Suprapubic skin (tissue), 4 donors: ENCODE measurements around the gene MICU1. TPM values are rescaled to one million over a fixed set of nuclear protein-coding genes. Genes with fewer than 3 reads are reported as not detected.
"Not testable (repeated sequence)": the region's sequence is repeated elsewhere in the genome, so short reads cannot be mapped to it uniquely, and the experiment has no call there.

Experiments
- DNase-seq, 2 donors: peaks; one replicate each; pipeline ENCODE4 v3.0.0-alpha.2; 2019; ENCODE audit warnings: low spot score in 2 of 2
- H3K27ac ChIP-seq: fragments of 200-600 bp; sonication (generic); one replicate; pipeline ENCODE4 v1.5.1; 2019
- H3K27me3 ChIP-seq: fragments of 200-600 bp; sonication (generic); one replicate; pipeline ENCODE4 v1.5.1; 2019
- H3K36me3 ChIP-seq: fragments of 200-600 bp; sonication (generic); one replicate; pipeline ENCODE4 v1.5.1; 2019
- H3K4me1 ChIP-seq: fragments of 200-600 bp; sonication (generic); one replicate; pipeline ENCODE4 v1.5.1; 2019
- H3K4me3 ChIP-seq: fragments of 200-600 bp; sonication (generic); one replicate; pipeline ENCODE4 v1.5.1; 2019; ENCODE audit warnings: mild to moderate bottlenecking
- H3K9me3 ChIP-seq: fragments of 200-600 bp; sonication (generic); one replicate; pipeline ENCODE4 v1.5.1; 2019
- CTCF ChIP-seq, 2 donors: fragments of 200-600 bp in 1 of 2; fragments of 450-650 bp in 1 of 2; sonication (generic) in 1 of 2; IDR thresholded peaks; one replicate each; pipeline ENCODE4 v1.5.1; 2016 to 2019; ENCODE audit warnings: antibody characterized with exemption in 2 of 2, mild to moderate bottlenecking in 1 of 2, moderate library complexity in 1 of 2
- EP300 ChIP-seq: sonication (generic); formaldehyde crosslinking; IDR thresholded peaks from one replicate; pipeline ENCODE4 v1.6.1; 2017; ENCODE audit warnings: antibody characterized with exemption
- POLR2A ChIP-seq, 2 donors: fragments of 450-650 bp; IDR thresholded peaks; one replicate each; pipeline ENCODE4 v1.6.1; 2017; ENCODE audit warnings: antibody characterized with exemption in 2 of 2, mild to moderate bottlenecking in 2 of 2, moderate library complexity in 2 of 2
- POLR2AphosphoS5 ChIP-seq, 3 donors: sonication (generic); formaldehyde crosslinking; IDR thresholded peaks; one replicate each; pipeline ENCODE4 v1.6.1; 2017; ENCODE audit warnings: antibody characterized with exemption in 3 of 3
- WGBS: methylation state at CpG from one replicate; pipeline ENCODE4 v1.1.5; 2018; 5-methylcytosine and 5-hydroxymethylcytosine counted together
- total RNA-seq, 4 donors: library from RNA; depleted of rRNA; stranded (reverse); fragments of >200 nt; gene quantifications; one replicate each; pipeline ENCODE4 v1.1.0, GENCODE V29; 2016

Gene MICU1
- 10 to 100 TPM; 34.1 to 37.6 (median 35.6) TPM for total RNA-seq

- DNase-seq = peak; percentile 97
- H3K4me3 ChIP-seq = peak within 1 kb of the TSS; percentile 94
- H3K9me3 ChIP-seq = no peaks in the 10 kb centered on the region
- no peaks in the 10 kb centered on the region for H3K27me3 ChIP-seq
- H3K4me1 ChIP-seq = peaks cover 18% of the 10 kb centered on the region
- TF ChIP-seq POLR2A (IDR thresholded peaks at IDR 0.05) (no peak), POLR2AphosphoS5 (IDR thresholded peaks at IDR 0.05) (peak in 2 of 3 donors; percentile 20 to 30)
- 0% methylated on average over 49 of the region's 49 CpGs for WGBS
- H3K27ac ChIP-seq = peak within 1 kb of the TSS; percentile 88
- H3K36me3 ChIP-seq = no peaks in the 10 kb centered on the region
These were observed at the start of gene MICU1 for GRCh38 chr10:72625608-72626443. MICU1 (minus strand) TSS chr10:72626079; CDS start chr10:72566793, 59,286 bp downstream.

- 95% methylated on average over 5 of the region's 5 CpGs for WGBS
These were observed 48.3 kb upstream of the MICU1 start for GRCh38 chr10:72674174-72674573.

GRCh38 chr10:72673280-72673679 is 47.4 kb upstream of the MICU1 start:
- TF ChIP-seq EP300 (no peak), CTCF (IDR thresholded peaks at IDR 0.05) (no peak), POLR2A (IDR thresholded peaks at IDR 0.05) (no peak)
- H3K36me3 ChIP-seq = no peaks in the 10 kb centered on the region

More at GRCh38 chr10:72674174-72674573, 48.3 kb upstream of the MICU1 start:
- not testable (repeated sequence) for H3K9me3 ChIP-seq, H3K4me3 ChIP-seq, DNase-seq, H3K36me3 ChIP-seq, H3K27ac ChIP-seq, H3K27me3 ChIP-seq
- peaks cover 12% of the 10 kb centered on the region for H3K4me1 ChIP-seq

GRCh38 chr10:72667207-72667864 is 41.5 kb upstream of the MICU1 start:
- no peaks in the 10 kb centered on the region for H3K4me1 ChIP-seq
- TF ChIP-seq POLR2AphosphoS5 (IDR thresholded peaks at IDR 0.05) = no peak
- TF ChIP-seq POLR2A (IDR thresholded peaks at IDR 0.05) = no peak
- H3K4me3 ChIP-seq = no peak overlapping the region
- DNase-seq = no peak
- no peak overlapping the region for H3K27ac ChIP-seq
- 71% methylated on average over 3 of the region's 3 CpGs for WGBS
- H3K36me3 ChIP-seq = no peaks in the 10 kb centered on the region
- no peaks in the 10 kb centered on the region for H3K9me3 ChIP-seq
- no peaks in the 10 kb centered on the region for H3K27me3 ChIP-seq

More at GRCh38 chr10:72673280-72673679, 47.4 kb upstream of the MICU1 start:
- 88% methylated on average over 1 of the region's 1 CpG for whole genome bisulfite sequencing
- Histone ChIP-seq H3K4me1 (peaks cover 12% of the 10 kb centered on the region), H3K27me3 (no peaks in the 10 kb centered on the region), H3K9me3 (no peaks in the 10 kb centered on the region), H3K27ac (no peak overlapping the region), H3K4me3 (no peak overlapping the region)
- no peak for DNase-seq

GRCh38 chr10:72665925-72666324 is 40.0 kb upstream of the MICU1 start:
- no peaks in the 10 kb centered on the region for H3K36me3 ChIP-seq
- H3K27ac ChIP-seq = no peak overlapping the region
- H3K27me3 ChIP-seq = no peaks in the 10 kb centered on the region
- WGBS = 78% methylated on average over 4 of the region's 4 CpGs
- H3K4me3 ChIP-seq = no peak overlapping the region
- no peaks in the 10 kb centered on the region for H3K9me3 ChIP-seq
- DNase-seq = no peak
- no peaks in the 10 kb centered on the region for H3K4me1 ChIP-seq
- TF ChIP-seq POLR2A (IDR thresholded peaks at IDR 0.05) (no peak), POLR2AphosphoS5 (IDR thresholded peaks at IDR 0.05) (no peak), CTCF (IDR thresholded peaks at IDR 0.05) (no peak), EP300 (no peak)

GRCh38 chr10:72663971-72664370 is 38.1 kb upstream of the MICU1 start:
- no peaks in the 10 kb centered on the region for H3K27me3 ChIP-seq
- H3K9me3 ChIP-seq = no peaks in the 10 kb centered on the region
- H3K36me3 ChIP-seq = no peaks in the 10 kb centered on the region
- DNase-seq = no peak
- no peak for TF ChIP-seq EP300
- TF ChIP-seq POLR2A (IDR thresholded peaks at IDR 0.05) = no peak
- no peak for TF ChIP-seq CTCF (IDR thresholded peaks at IDR 0.05)
- no peak for TF ChIP-seq POLR2AphosphoS5 (IDR thresholded peaks at IDR 0.05)
- H3K4me3 ChIP-seq = no peak overlapping the region
- no peak overlapping the region for H3K27ac ChIP-seq
- no peaks in the 10 kb centered on the region for H3K4me1 ChIP-seq
